GM12878 (cell line): ENCODE measurements around the gene USH2A. TPM values are rescaled to one million over a fixed set of nuclear protein-coding genes. Genes with fewer than 3 reads are reported as not detected.

ENCODE experiments used
- ATAC-seq: fragments of 200-7000 bp; cut with Tn5 transposase; 3 replicates; pipeline ENCODE4 v1.9.1; 2020; ENCODE audit warnings: mild to moderate bottlenecking, moderate library complexity
- BruUV-seq: library from RNA; stranded (reverse); fragments of 400-500 nt; replicated peaks from 2 replicates; lab custom pipeline; 2021; lab: Mats Ljungman, UMichigan
- CTCF ChIA-PET: fragments of 300-600 bp; sonication (Branson Sonifier 250); formaldehyde crosslinking; extraction: SDS; loops from one replicate; lab custom pipeline; 2021; ENCODE audit warnings: inconsistent platforms; lab: Yijun Ruan, JAX
- POLR2A ChIA-PET: fragments of 350-600 bp; formaldehyde crosslinking; extraction: SDS; loops from one replicate; lab custom pipeline; 2021; ENCODE audit warnings: inconsistent platforms; lab: Charles Lee
- RAD21 ChIA-PET: fragments of 300-600 bp; sonication (Branson Sonifier 250); formaldehyde crosslinking; loops from one replicate; lab custom pipeline; 2023; ENCODE audit warnings: antibody characterized with exemption; ENCODE audit not compliant: unreplicated experiment; lab: Charles Lee
- SMC1A ChIA-PET: fragments of 300-600 bp; sonication (Branson Sonifier 250); formaldehyde crosslinking; loops from one replicate; lab custom pipeline; 2023; ENCODE audit not compliant: unreplicated experiment, uncharacterized antibody; lab: Charles Lee
- DNase-seq: peaks from one replicate; pipeline ENCODE4 v3.0.0-alpha.2; 2011; ENCODE audit warnings: low read depth, low spot score
- FAIRE-seq: peaks from 3 replicates; lab custom pipeline; 2011; peaks lifted over from hg19 to GRCh38; lab: Jason Lieb, UNC
- H2AFZ ChIP-seq: 2 replicates; pipeline ENCODE4 v1.6.0; 2011; ENCODE audit warnings: low read depth, low read length, control low read depth; ENCODE audit not compliant: control insufficient read depth
- H3K27ac ChIP-seq: 2 replicates; pipeline ENCODE4 v1.5.1; 2011; ENCODE audit warnings: control low read depth; ENCODE audit not compliant: control insufficient read depth, insufficient read depth
- H3K27me3 ChIP-seq, 2 experiments: replicated peaks in 1 of 2; 2 replicates each; pipeline versions ENCODE4 v1.6.0 to v1.6.1; 2011; ENCODE audit warnings: low read length in 1 of 2; ENCODE audit not compliant: control insufficient read depth in 2 of 2, insufficient read depth in 2 of 2
- H3K36me3 ChIP-seq, 2 experiments: 2 replicates each; pipeline ENCODE4 v1.5.1; 2011; ENCODE audit warnings: low read length in 1 of 2; ENCODE audit not compliant: control insufficient read depth in 2 of 2, insufficient read depth in 2 of 2
- H3K4me1 ChIP-seq: 2 replicates; pipeline ENCODE4 v1.6.1; 2011; ENCODE audit warnings: mild to moderate bottlenecking, low read length, moderate library complexity, mixed read lengths; ENCODE audit not compliant: control insufficient read depth, insufficient read depth
- H3K4me2 ChIP-seq: 2 replicates; pipeline ENCODE4 v1.6.0; 2011; ENCODE audit warnings: control low read depth; ENCODE audit not compliant: control insufficient read depth, insufficient read depth
- H3K4me3 ChIP-seq: fragments of 200-600 bp; sonication (generic); 2 replicates; pipeline ENCODE4 v1.5.1; 2016
- H3K79me2 ChIP-seq: 2 replicates; pipeline ENCODE4 v1.6.0; 2011; ENCODE audit warnings: low read length; ENCODE audit not compliant: control insufficient read depth, insufficient read depth
- H3K9ac ChIP-seq: 2 replicates; pipeline ENCODE4 v1.8.0; 2011; ENCODE audit warnings: low read length, control low read depth, mixed read lengths; ENCODE audit not compliant: control insufficient read depth, insufficient read depth
- H3K9me3 ChIP-seq: replicated peaks from 3 replicates; pipeline ENCODE4 v1.5.1; 2011; ENCODE audit warnings: mild to moderate bottlenecking, low read length; ENCODE audit not compliant: control insufficient read depth, insufficient read depth
- H4K20me1 ChIP-seq: 2 replicates; pipeline ENCODE4 v1.6.0; 2011; ENCODE audit not compliant: control insufficient read depth, insufficient read depth
- CTCF ChIP-seq, 3 experiments: IDR thresholded peaks in 2 of 3; conservative IDR thresholded peaks in 1 of 3; 2 replicates each; pipeline ENCODE4 v1.5.1; 2011; ENCODE audit warnings: low read depth in 3 of 3, low read length in 3 of 3, mild to moderate bottlenecking in 3 of 3, control low read depth in 2 of 3, moderate library complexity in 2 of 3, inconsistent platforms in 1 of 3, mixed read lengths in 1 of 3; ENCODE audit not compliant: control insufficient read depth in 2 of 3, insufficient read depth in 1 of 3; ENCODE audit errors: extremely low read depth in 1 of 3
- E2F4 ChIP-seq: IDR thresholded peaks from 2 replicates; pipeline ENCODE4 v1.6.1; 2012; ENCODE audit warnings: low read depth, low read length, improper control_type of control experiment
- IRF5 ChIP-seq: fragments of 450-650 bp; IDR thresholded peaks from 2 replicates; pipeline ENCODE4 v1.6.1; 2017; ENCODE audit warnings: borderline replicate concordance
- RAD21 ChIP-seq: IDR thresholded peaks from 2 replicates; pipeline ENCODE4 v1.6.1; 2011; ENCODE audit warnings: mild to moderate bottlenecking, low read depth, low read length, moderate library complexity; ENCODE audit not compliant: insufficient read depth
- RELB ChIP-seq: fragments of 450-650 bp; IDR thresholded peaks from 2 replicates; pipeline ENCODE4 v1.6.1; 2017; ENCODE audit warnings: low read depth, mild to moderate bottlenecking, moderate library complexity
- ZNF217 ChIP-seq: fragments of 450-650 bp; IDR thresholded peaks from 2 replicates; pipeline ENCODE4 v1.6.1; 2017; ENCODE audit warnings: antibody characterized with exemption, mild to moderate bottlenecking
- in situ Hi-C: fragments of 300-500 bp; cut with MboI; formaldehyde crosslinking; loops from 9 replicates; pipeline ENCODE4 v1.14.3; 2018; ENCODE audit warnings: mixed read lengths
- intact Hi-C: fragments of 100-400 bp; cut with micrococcal nuclease; formaldehyde crosslinking; loops from one replicate; pipeline ENCODE4 v1.14.2; 2022; ENCODE audit not compliant: unreplicated experiment
- polyA plus RNA-seq, 11 experiments: library from polyadenylated mRNA; depleted of rRNA in 4 of 11; unstranded in 6 of 11; stranded (reverse) in 5 of 11; fragments of >200 nt; fragmentation: Nextera tagmentation in 4 of 11; fragmentation: Illumina TruSeq in 1 of 11; extraction: Ambion mirVana in 4 of 11; extraction: Trizol in 1 of 11; gene quantifications; 1 replicate in 1 of 11; 2 replicates in 10 of 11; pipeline versions ENCODE4 v1.2.1 to v1.2.3, GENCODE V29; 2011 to 2016; ENCODE audit warnings: inconsistent platforms in 2 of 11, missing spikeins in 2 of 11, low read depth in 1 of 11
- total RNA-seq, 4 experiments: library from RNA; depleted of rRNA in 3 of 4; stranded (reverse); fragments of >200 nt in 3 of 4; fragmentation: Illumina TruSeq in 1 of 4; extraction: Trizol in 1 of 4; gene quantifications; 2 replicates each; pipeline versions ENCODE4 v1.2.1 to v1.2.3, GENCODE V29; 2013 to 2021
- TF ChIP-seq, protein P1 (sequence below): fragments of 450-650 bp; IDR thresholded peaks from 2 replicates; pipeline ENCODE4 v1.6.1; 2017; ENCODE audit warnings: antibody characterized with exemption, mild to moderate bottlenecking, moderate library complexity

Gene USH2A
- total and polyA plus RNA-seq, 10 of the 15 experiments (the other 5 are each of a cell fraction or from before 2014, with no cell fraction given): under 0.01 to 0.20 (median 0.01) TPM; not detected in 2

DNA sequence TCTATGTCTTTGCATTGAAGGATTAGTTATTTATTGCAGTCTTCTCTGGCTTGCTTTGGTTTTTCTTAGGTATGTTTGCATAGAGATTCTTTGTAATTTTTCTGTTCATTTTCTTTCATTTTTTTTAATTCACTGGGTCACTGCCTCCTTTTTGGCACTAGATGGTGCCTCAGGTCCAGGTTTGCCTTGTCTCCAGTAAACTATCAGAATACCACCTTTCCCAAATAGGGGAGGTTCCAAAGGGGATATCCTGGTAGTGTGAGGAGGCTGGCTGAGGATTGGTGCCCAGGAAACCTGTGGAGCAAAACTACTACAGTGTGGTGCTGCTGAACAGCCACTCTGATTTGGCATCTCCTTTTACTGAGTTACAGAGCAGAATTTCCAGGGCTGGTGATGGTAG is 599.0 kb downstream of the USH2A start:
- no peaks in the 10 kb centered on the region for H3K4me1 ChIP-seq
- BruUV-seq: no TSS peak
- H3K9ac ChIP-seq: no peak overlapping the region
- DNase-seq (no peak), FAIRE-seq (no peak), ATAC-seq (no peak)
- RAD21 ChIA-PET: no interaction called here
- no peaks in the 10 kb centered on the region for H3K36me3 ChIP-seq
- intact Hi-C loops: loop anchor here (10.0 kb wide), 1 partner anchor 291 kb away; no protein-coding TSS in a partner anchor
- POLR2A ChIA-PET: no interaction called here
- CTCF ChIA-PET: no interaction called here
- H3K79me2 ChIP-seq: no peaks in the 10 kb centered on the region
- H2AFZ ChIP-seq: no peak overlapping the region
- SMC1A ChIA-PET: interaction anchor here (1.4 kb wide), 1 partner anchor 295 kb away, joined by 3 read pairs; no protein-coding TSS in a partner anchor
- no peaks in the 10 kb centered on the region for H3K27me3 ChIP-seq
- H3K9me3 ChIP-seq: no peaks in the 10 kb centered on the region
- no peak overlapping the region for H3K27ac ChIP-seq
- no peak overlapping the region for H3K4me2 ChIP-seq
- no peak overlapping the region for H3K4me3 ChIP-seq
- no peaks in the 10 kb centered on the region for H4K20me1 ChIP-seq
- TF ChIP-seq CTCF (IDR thresholded peaks at IDR 0.05 in 2 of 3, conservative IDR thresholded peaks at IDR 0.05 in 1 of 3; ENCODE audit: control insufficient read depth in 2 of 3, extremely low read depth in 1 of 3, insufficient read depth in 1 of 3, low read depth in 3 of 3, low read length in 3 of 3) (peak; percentile 3 to 32 (median 17); a peak in 2 of 6 replicates), RELB (no peak), ZNF217 (no peak), IRF5 (no peak), RAD21 (peak; percentile 45; the same call in 1 of the 2 replicates), E2F4 (no peak)
- TF ChIP-seq, protein P1, sequence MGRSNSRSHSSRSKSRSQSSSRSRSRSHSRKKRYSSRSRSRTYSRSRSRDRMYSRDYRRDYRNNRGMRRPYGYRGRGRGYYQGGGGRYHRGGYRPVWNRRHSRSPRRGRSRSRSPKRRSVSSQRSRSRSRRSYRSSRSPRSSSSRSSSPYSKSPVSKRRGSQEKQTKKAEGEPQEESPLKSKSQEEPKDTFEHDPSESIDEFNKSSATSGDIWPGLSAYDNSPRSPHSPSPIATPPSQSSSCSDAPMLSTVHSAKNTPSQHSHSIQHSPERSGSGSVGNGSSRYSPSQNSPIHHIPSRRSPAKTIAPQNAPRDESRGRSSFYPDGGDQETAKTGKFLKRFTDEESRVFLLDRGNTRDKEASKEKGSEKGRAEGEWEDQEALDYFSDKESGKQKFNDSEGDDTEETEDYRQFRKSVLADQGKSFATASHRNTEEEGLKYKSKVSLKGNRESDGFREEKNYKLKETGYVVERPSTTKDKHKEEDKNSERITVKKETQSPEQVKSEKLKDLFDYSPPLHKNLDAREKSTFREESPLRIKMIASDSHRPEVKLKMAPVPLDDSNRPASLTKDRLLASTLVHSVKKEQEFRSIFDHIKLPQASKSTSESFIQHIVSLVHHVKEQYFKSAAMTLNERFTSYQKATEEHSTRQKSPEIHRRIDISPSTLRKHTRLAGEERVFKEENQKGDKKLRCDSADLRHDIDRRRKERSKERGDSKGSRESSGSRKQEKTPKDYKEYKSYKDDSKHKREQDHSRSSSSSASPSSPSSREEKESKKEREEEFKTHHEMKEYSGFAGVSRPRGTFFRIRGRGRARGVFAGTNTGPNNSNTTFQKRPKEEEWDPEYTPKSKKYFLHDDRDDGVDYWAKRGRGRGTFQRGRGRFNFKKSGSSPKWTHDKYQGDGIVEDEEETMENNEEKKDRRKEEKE: no peak
- TF ChIP-seq, all 136 proteins: peak for 2
- in situ Hi-C loops: no loop called here
